ENCODE results near the gene ANK3. TPM values are rescaled to one million over a fixed set of nuclear protein-coding genes. Genes with fewer than 3 reads are reported as not detected.

The ANK3 gene
- total and polyA plus RNA-seq, 2 donors: 12.1 to 12.6 TPM

GRCh38 chr10:60258429-60258797, 131.3 kb downstream of the ANK3 start:
- no peaks in the 10 kb centered on the region for H3K36me3 ChIP-seq (ENCODE audit: control insufficient read depth in 2 of 2, insufficient read depth in 2 of 2, low read length in 1 of 2)
- no peaks in the 10 kb centered on the region for H3K27me3 ChIP-seq (ENCODE audit: control insufficient read depth in 2 of 2, insufficient read depth in 1 of 2, low read length in 1 of 2)
- no peaks in the 10 kb centered on the region for H3K9me3 ChIP-seq (ENCODE audit: control insufficient read depth in 2 of 2, insufficient read depth in 1 of 2, low read length in 1 of 2)
- H3K4me3 ChIP-seq (ENCODE audit: low read length in 2 of 2): no peak overlapping the region
- WGBS: 92% methylated on average over 2 of the region's 2 CpGs
- peaks cover 0 to 4% of the 10 kb centered on the region in 2 donors for H3K4me1 ChIP-seq (ENCODE audit: control insufficient read depth in 2 of 2, insufficient read depth in 2 of 2, low read length in 2 of 2)
- H3K27ac ChIP-seq (ENCODE audit: low read depth in 1 of 2, low read length in 1 of 2): no peak overlapping the region
- no peak for DNase-seq (ENCODE audit: low read depth in 6 of 9, low spot score in 9 of 9)

DNA sequence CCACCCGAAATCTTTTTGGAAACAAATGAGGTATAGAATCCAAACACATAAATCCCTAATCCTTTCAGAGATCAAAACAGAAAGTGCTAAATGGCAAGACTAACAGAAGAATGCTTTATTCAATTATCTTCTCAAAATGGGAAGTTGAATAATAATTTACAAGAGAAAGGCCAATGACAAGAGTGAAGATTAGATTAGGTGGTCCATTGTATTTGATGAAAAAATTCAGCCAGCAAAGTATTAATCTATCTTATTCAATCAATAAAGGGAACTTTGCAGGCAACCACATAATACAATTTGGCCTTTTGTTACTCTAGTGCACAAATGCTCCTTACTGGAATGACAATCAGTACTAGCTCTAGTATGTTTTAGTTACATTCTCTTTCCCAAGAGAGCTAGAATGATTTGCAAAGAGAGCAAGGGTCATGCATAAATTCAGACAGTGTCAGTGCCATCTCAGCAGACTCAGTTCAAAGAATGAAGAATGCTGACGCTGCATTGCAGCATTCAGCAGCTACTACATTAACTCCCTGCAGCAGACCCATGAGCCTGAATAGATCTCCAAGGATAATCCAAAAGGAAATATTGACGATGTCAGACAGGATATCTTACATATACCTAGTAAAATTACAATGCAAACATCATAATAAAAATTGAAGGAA, 131.8 kb downstream of the ANK3 start:
- WGBS: 96% methylated on average over 3 of the region's 3 CpGs
- Histone ChIP-seq H3K36me3 (ENCODE audit: control insufficient read depth in 2 of 2, insufficient read depth in 2 of 2, low read length in 1 of 2) (no peaks in the 10 kb centered on the region), H3K9me3 (ENCODE audit: control insufficient read depth in 2 of 2, insufficient read depth in 1 of 2, low read length in 1 of 2) (no peaks in the 10 kb centered on the region), H3K4me3 (ENCODE audit: low read length in 2 of 2) (no peak overlapping the region), H3K4me1 (ENCODE audit: control insufficient read depth in 2 of 2, insufficient read depth in 2 of 2, low read length in 2 of 2) (peaks cover 0 to 4% of the 10 kb centered on the region in 2 donors), H3K27ac (ENCODE audit: low read depth in 1 of 2, low read length in 1 of 2) (no peak overlapping the region), H3K27me3 (ENCODE audit: control insufficient read depth in 2 of 2, insufficient read depth in 1 of 2, low read length in 1 of 2) (no peaks in the 10 kb centered on the region)
- no peak for DNase-seq (ENCODE audit: low read depth in 6 of 9, low spot score in 9 of 9)

DNA sequence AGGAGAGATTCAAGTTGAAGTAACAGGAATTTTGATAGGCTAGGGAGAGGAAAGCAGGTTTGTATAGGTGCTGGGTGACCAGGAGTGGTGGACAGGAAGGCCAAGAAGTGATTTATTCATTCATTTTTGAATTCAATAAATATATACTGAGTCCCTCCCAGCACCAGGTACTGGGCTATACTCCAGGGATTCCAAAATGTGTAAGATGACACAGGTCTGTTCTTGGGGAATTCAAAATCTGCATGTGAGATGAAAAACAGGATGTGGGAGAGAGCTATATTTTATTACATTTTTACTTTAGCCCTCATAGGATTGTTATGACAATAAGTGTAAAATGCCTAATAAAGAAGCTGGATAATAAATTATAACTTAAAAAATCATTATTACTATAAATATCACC, 134.9 kb downstream of the ANK3 start:
- no peaks in the 10 kb centered on the region for H3K9me3 ChIP-seq (ENCODE audit: control insufficient read depth in 2 of 2, insufficient read depth in 1 of 2, low read length in 1 of 2)
- no peak for DNase-seq (ENCODE audit: low read depth in 6 of 9, low spot score in 9 of 9)
- H3K27me3 ChIP-seq (ENCODE audit: control insufficient read depth in 2 of 2, insufficient read depth in 1 of 2, low read length in 1 of 2): no peaks in the 10 kb centered on the region
- no peaks in the 10 kb centered on the region for H3K36me3 ChIP-seq (ENCODE audit: control insufficient read depth in 2 of 2, insufficient read depth in 2 of 2, low read length in 1 of 2)
- H3K27ac ChIP-seq (ENCODE audit: low read depth in 1 of 2, low read length in 1 of 2): no peak overlapping the region
- H3K4me1 ChIP-seq (ENCODE audit: control insufficient read depth in 2 of 2, insufficient read depth in 2 of 2, low read length in 2 of 2): no peaks in the 10 kb centered on the region
- no peak overlapping the region for H3K4me3 ChIP-seq (ENCODE audit: low read length in 2 of 2)

DNA sequence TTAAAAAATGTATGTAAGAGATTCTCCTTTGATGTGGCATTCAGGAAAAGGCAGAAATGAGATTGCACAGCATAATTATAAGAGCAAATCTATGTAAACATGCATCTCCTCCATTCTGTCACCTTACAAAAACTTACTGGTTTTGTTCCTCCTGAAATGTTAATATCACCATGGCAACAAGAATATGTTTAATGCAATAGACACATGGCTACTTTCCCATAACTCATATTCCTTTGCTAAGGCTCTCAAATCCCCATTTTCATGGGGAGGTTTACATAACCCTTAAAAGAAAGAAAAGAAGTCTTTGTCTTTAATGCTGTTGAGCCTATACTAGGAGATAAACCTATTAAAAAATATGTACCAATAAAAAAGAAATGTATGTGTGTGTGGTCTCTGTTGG, 136.2 kb downstream of the ANK3 start:
- no peaks in the 10 kb centered on the region for H3K9me3 ChIP-seq (ENCODE audit: control insufficient read depth in 2 of 2, insufficient read depth in 1 of 2, low read length in 1 of 2)
- no peak overlapping the region for H3K27ac ChIP-seq (ENCODE audit: low read depth in 1 of 2, low read length in 1 of 2)
- no peak for DNase-seq (ENCODE audit: low read depth in 6 of 9, low spot score in 9 of 9)
- H3K36me3 ChIP-seq (ENCODE audit: control insufficient read depth in 2 of 2, insufficient read depth in 2 of 2, low read length in 1 of 2): no peaks in the 10 kb centered on the region
- H3K4me3 ChIP-seq (ENCODE audit: low read length in 2 of 2): no peak overlapping the region
- H3K4me1 ChIP-seq (ENCODE audit: control insufficient read depth in 2 of 2, insufficient read depth in 2 of 2, low read length in 2 of 2): no peaks in the 10 kb centered on the region
- no peaks in the 10 kb centered on the region for H3K27me3 ChIP-seq (ENCODE audit: control insufficient read depth in 2 of 2, insufficient read depth in 1 of 2, low read length in 1 of 2)

DNA sequence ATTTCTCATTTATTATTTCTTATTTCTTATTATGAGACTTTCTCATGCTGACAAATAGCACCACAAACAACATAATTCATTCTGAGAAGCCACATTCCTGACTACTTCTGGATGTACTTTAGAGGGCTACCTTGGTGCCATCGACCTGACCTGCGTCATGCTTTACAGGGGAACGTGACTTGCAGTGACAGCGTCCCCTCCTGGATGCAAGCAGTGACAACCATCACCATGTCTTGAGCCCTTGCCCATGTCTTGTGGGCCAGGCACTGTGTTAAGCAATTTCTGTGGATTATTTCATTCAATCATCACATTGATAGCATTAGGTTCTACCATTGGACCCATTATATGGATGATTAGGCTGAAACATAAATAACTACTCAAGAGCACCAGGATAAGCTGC, 137.0 kb downstream of the ANK3 start:
- WGBS: 96% methylated on average over 4 of the region's 4 CpGs

DNA sequence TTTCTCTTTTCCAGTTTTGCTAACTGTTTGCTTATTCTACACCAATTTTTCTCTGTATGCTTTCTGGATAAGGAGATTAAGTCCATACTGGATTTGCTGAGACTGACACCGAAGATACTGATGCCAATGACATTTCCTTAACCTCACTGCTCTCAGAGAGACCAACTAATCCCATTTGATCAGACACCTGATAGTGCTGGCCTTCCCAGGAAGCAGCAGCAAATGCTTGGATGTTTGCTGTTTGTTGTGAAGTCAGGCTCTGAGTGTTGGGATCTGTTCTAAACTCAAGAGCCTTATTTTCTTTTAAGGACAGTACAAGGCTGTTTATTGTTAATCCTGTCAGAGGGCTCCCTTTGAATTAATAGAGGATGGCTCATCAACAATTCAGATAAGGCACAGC, 143.3 kb downstream of the ANK3 start:
- Histone ChIP-seq H3K27ac (ENCODE audit: low read depth in 1 of 2, low read length in 1 of 2) (no peak overlapping the region), H3K9me3 (ENCODE audit: control insufficient read depth in 2 of 2, insufficient read depth in 1 of 2, low read length in 1 of 2) (no peaks in the 10 kb centered on the region), H3K27me3 (ENCODE audit: control insufficient read depth in 2 of 2, insufficient read depth in 1 of 2, low read length in 1 of 2) (no peaks in the 10 kb centered on the region), H3K4me3 (ENCODE audit: low read length in 2 of 2) (no peak overlapping the region), H3K36me3 (ENCODE audit: control insufficient read depth in 2 of 2, insufficient read depth in 2 of 2, low read length in 1 of 2) (no peaks in the 10 kb centered on the region), H3K4me1 (ENCODE audit: control insufficient read depth in 2 of 2, insufficient read depth in 2 of 2, low read length in 2 of 2) (no peaks in the 10 kb centered on the region)
- WGBS: 92% methylated on average over 1 of the region's 1 CpG
- no peak for DNase-seq (ENCODE audit: low read depth in 6 of 9, low spot score in 9 of 9)

More for the DNA sequence above, 137.0 kb downstream of the ANK3 start:
- no peaks in the 10 kb centered on the region for H3K36me3 ChIP-seq (ENCODE audit: control insufficient read depth in 2 of 2, insufficient read depth in 2 of 2, low read length in 1 of 2)
- H3K4me1 ChIP-seq (ENCODE audit: control insufficient read depth in 2 of 2, insufficient read depth in 2 of 2, low read length in 2 of 2): no peaks in the 10 kb centered on the region
- DNase-seq (ENCODE audit: low read depth in 6 of 9, low spot score in 9 of 9): no peak
- H3K9me3 ChIP-seq (ENCODE audit: control insufficient read depth in 2 of 2, insufficient read depth in 1 of 2, low read length in 1 of 2): no peaks in the 10 kb centered on the region
- H3K4me3 ChIP-seq (ENCODE audit: low read length in 2 of 2): no peak overlapping the region
- no peak overlapping the region for H3K27ac ChIP-seq (ENCODE audit: low read depth in 1 of 2, low read length in 1 of 2)
- no peaks in the 10 kb centered on the region for H3K27me3 ChIP-seq (ENCODE audit: control insufficient read depth in 2 of 2, insufficient read depth in 1 of 2, low read length in 1 of 2)

DNA sequence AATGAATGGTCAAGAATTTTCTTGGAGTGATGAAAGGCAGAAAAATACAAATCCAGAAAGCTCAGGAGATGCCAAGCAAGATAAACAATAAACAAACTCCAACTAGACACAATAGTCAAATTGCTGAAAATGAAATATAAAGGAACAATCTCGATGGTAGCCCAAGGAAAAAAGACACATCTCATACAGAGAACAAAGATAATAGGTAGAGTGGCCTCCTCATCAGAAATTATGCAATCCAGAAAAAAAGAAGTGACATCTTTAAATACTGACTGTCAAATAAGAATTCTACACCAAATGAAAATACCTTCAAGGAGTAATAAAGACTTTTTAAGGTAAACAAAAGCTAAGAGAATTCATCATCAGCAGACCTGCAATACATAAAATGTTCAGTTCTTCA, 150.4 kb downstream of the ANK3 start:
- Histone ChIP-seq H3K9me3 (ENCODE audit: control insufficient read depth in 2 of 2, insufficient read depth in 1 of 2, low read length in 1 of 2) (no peaks in the 10 kb centered on the region), H3K36me3 (ENCODE audit: control insufficient read depth in 2 of 2, insufficient read depth in 2 of 2, low read length in 1 of 2) (no peaks in the 10 kb centered on the region), H3K27ac (ENCODE audit: low read depth in 1 of 2, low read length in 1 of 2) (no peak overlapping the region), H3K4me3 (ENCODE audit: low read length in 2 of 2) (no peak overlapping the region), H3K4me1 (ENCODE audit: control insufficient read depth in 2 of 2, insufficient read depth in 2 of 2, low read length in 2 of 2) (peaks cover 0 to 7% of the 10 kb centered on the region in 2 donors), H3K27me3 (ENCODE audit: control insufficient read depth in 2 of 2, insufficient read depth in 1 of 2, low read length in 1 of 2) (no peaks in the 10 kb centered on the region)
- no peak for DNase-seq (ENCODE audit: low read depth in 6 of 9, low spot score in 9 of 9)
- WGBS: 96% methylated on average over 1 of the region's 1 CpG

DNA sequence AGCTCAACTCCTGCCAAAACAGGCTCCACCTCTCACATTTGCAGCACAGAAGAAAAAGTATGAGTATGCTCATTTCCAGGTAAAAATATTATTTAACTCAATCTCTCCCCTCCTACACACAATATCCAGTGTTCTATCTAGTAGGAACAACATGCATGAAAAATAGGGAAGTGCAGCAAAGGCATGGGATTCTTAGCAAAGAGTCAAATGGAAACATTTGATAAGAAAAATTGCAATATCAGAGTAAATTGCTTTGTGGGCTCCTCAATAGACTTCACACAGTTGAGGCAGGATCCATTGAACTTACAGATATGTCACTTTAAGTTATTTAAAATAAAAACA, 150.9 kb downstream of the ANK3 start:
- no peak for DNase-seq (ENCODE audit: low read depth in 6 of 9, low spot score in 9 of 9)
- Histone ChIP-seq H3K4me1 (ENCODE audit: control insufficient read depth in 2 of 2, insufficient read depth in 2 of 2, low read length in 2 of 2) (peaks cover 0 to 7% of the 10 kb centered on the region in 2 donors), H3K27ac (ENCODE audit: low read depth in 1 of 2, low read length in 1 of 2) (no peak overlapping the region), H3K36me3 (ENCODE audit: control insufficient read depth in 2 of 2, insufficient read depth in 2 of 2, low read length in 1 of 2) (no peaks in the 10 kb centered on the region), H3K27me3 (ENCODE audit: control insufficient read depth in 2 of 2, insufficient read depth in 1 of 2, low read length in 1 of 2) (no peaks in the 10 kb centered on the region), H3K4me3 (ENCODE audit: low read length in 2 of 2) (no peak overlapping the region), H3K9me3 (ENCODE audit: control insufficient read depth in 2 of 2, insufficient read depth in 1 of 2, low read length in 1 of 2) (no peaks in the 10 kb centered on the region)

DNA sequence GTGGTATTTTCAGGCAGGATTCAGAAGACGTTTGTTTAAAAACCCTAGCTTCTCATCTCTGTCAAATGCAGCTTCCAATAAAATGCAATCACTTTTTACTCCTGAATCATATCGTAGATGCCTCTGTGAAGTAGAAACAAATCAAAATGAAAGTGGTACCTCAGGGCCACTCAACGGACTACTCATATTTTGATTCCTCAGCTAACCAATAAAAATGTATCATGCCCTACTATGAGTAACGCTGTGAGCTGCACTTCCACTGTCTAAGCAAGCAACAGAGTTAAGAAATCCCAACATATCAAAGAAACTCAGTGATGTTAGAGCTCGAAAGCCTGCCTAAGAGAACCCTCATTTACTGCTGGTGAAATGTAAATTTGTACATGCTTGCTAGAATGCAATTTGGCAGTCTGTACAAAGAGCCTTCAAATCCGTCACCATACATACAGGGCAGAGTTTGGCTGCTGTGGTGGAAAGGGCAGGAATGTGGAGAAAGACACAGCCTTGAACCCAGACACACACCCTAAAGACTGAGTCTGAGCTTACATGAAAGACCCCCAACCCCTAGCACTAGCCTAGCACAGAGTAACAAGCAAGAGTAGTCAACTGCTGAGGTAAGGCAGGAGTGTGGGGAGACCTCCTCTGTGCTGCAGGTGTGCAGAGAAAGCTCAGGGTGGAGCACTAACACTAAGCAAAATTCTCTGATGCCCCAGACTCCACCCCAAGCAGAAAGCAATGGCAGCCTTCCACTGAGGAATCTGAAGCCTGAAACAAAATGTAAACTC, 151.5 kb downstream of the ANK3 start:
- Histone ChIP-seq H3K4me1 (ENCODE audit: control insufficient read depth in 2 of 2, insufficient read depth in 2 of 2, low read length in 2 of 2) (peaks cover 0 to 7% of the 10 kb centered on the region in 2 donors), H3K4me3 (ENCODE audit: low read length in 2 of 2) (no peak overlapping the region), H3K27me3 (ENCODE audit: control insufficient read depth in 2 of 2, insufficient read depth in 1 of 2, low read length in 1 of 2) (no peaks in the 10 kb centered on the region), H3K9me3 (ENCODE audit: control insufficient read depth in 2 of 2, insufficient read depth in 1 of 2, low read length in 1 of 2) (no peaks in the 10 kb centered on the region), H3K36me3 (ENCODE audit: control insufficient read depth in 2 of 2, insufficient read depth in 2 of 2, low read length in 1 of 2) (no peaks in the 10 kb centered on the region), H3K27ac (ENCODE audit: low read depth in 1 of 2, low read length in 1 of 2) (no peak overlapping the region)
- 79% methylated on average over 6 of the region's 6 CpGs for WGBS
- peak in 2 of 9 donors; percentile 8 to 33 for DNase-seq (ENCODE audit: low read depth in 6 of 9, low spot score in 9 of 9)

All from thymus (tissue), 11 donors.